Cardiac septum (tissue), 1 donor: ENCODE measurements around the gene PITRM1. TPM values are rescaled to one million over a fixed set of nuclear protein-coding genes. Genes with fewer than 3 reads are reported as not detected.
A peak's percentile ranks its signal among the peaks of the same experiment; 100 is the strongest.

Experiments used
- DNase-seq: peaks from one replicate; pipeline ENCODE4 v3.0.0-alpha.2; 2020; ENCODE audit warnings: low spot score
- intact Hi-C: fragments of 100-400 bp; cut with DNase I; formaldehyde crosslinking; loops from one replicate; pipeline ENCODE4 v1.14.0; 2022
- total RNA-seq: library from RNA; stranded (reverse); fragmentation: NEBNext Ultra II Directional; extraction: Animal tissue kit (Norgen Biotek cat#: 25700); gene quantifications from one replicate; pipeline ENCODE4 v1.2.1, GENCODE V29; 2021
- donor health status: DM: no; HTN: no; CAD: no.

PITRM1 gene
- total RNA-seq, 1 donor from 2014 or later: 85.3 TPM

DNA sequence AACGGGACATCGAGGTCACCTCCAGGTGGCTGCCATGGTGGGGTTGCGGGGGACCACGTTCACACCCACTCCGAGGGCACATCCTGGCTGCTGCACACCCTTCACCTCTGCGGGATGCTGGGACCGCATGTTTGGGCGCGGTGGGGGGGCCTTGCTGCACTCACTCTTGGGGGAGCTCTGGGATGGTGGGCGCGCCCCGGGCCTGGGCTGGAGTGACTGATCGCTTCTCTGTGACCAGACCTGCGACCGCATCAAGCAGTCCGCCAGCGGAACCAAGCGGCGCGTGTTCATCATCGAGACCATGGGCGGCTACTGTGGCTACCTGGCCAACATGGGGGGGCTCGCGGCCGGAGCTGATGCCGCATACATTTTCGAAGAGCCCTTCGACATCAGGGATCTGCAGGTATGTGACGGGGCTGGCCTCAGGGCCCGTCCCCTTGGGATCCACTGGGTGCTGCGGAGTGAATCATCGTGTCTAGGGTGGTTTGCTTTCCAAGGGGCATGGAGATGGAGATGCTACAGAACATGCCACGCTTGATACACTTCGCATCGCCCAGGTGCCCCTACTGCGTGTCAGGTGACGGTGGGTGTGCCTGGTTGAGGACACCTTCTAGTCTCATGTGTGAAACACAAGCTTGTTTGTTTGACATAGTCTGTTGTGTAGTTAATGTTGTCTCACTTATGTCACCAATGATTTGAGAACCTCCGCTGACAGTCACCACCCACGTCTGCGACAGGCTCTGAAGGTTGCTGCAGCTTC lies 42.8 kb downstream of the PITRM1 start:
- intact Hi-C loops: no loop called here
- DNase-seq: no peak

DNA sequence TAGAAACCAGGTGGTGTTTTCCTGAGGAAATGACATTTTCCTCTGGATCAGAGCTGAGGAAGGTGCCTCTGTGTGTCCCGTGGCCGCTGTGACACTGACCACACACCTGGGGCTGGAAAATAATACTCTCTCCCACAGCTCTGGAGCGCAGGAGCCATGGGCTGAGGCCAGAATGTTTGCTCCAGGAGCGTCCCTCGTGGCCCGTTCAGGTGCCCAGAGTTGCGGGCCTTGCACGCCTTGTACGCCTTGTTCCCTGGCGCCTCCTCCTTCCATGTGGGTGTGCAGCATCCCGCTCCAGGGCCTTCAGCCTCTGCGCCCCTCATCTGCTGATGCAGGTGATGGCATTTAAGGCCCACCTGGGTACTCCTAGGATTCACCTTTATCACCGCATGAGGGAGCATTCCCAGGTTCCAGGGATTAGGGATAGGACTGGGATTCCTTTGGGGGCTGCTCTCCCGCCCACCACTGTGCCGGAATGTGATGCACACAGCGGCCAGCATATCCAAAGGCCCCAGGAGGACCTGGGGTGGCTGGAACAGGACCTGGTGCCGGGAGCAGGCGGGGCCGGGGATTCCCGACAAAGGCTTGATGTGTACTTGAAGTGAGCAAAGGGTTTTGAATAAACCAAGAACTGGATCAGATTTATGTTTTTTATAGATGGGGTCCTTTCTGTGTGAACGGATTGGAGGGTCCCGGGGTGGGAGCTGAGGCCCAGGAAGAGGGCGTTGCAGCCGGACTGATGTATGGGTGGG lies 44.0 kb downstream of the PITRM1 start:
- DNase-seq: no peak
- intact Hi-C loops: no loop called here

DNA sequence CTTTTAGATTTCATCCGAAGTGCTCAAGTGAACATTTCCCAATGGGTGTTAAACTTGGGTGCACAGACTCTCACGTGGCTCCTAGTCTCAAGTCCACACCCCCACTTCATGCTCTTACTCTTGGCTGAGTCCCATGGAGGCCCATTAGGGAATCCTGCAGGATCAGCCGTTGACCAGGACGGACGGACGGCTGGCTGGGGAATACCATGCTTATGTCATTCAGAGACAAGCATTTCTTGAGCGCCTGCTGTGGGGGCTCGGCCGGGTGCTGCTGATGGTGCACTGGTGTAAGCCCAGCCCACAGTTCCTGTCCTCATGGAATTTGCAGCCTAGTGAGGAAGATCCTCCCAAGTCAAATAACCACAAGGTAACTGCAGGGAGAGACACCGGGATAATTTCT lies 44.7 kb downstream of the PITRM1 start:
- no peak for DNase-seq
- intact Hi-C loops: no loop called here

DNA sequence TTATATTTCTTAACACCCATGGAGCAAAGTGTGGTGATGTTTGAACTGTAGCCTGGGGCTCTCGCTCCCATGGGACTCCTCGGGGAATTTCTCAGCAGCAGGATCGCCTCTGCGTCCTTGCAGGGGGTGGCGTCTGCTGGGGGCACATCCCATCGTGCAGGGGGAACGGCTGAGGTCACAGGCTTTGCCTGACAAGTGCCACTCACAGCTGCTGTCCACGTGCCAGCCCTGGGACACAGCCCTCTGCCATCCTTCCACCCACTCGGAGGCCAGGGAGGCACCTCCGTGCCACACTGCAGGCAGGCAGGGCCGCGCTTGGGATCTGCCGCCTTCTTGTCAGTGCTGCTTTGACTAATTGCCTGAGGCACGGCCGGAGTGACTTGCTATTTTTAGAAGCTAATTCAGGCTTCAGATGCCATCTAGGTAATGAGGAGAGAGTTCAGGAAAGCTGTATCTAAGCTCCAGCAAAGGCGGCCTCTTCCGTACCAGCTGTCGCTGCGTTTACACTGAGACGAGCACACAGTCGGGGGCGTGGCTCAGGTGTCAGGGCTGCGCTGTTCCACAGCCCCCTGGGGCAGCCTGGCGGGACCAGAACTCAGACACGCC lies 45.7 kb downstream of the PITRM1 start:
- intact Hi-C loops: no loop called here
- peak; percentile 84 for DNase-seq

DNA sequence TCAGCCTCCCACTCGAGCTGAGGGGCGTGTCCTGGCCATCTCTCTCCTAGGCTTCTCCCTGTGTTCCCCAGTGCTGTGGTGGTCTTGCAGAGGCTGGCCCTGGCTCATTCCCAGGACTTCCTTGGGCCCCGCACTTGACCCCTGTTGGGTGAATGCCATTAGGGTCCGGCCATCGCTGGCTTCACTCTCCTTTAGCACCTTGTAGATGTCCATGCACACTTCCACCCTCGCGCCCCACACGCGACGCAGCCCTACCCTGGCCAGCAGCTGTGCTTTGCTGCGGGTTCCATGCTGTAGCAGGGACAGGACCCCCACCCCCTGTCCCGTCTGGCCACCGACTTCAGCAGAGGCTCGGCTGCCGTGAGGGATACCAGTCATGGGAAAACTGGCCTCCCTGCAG lies 46.3 kb downstream of the PITRM1 start:
- intact Hi-C loops: no loop called here
- no peak for DNase-seq

DNA sequence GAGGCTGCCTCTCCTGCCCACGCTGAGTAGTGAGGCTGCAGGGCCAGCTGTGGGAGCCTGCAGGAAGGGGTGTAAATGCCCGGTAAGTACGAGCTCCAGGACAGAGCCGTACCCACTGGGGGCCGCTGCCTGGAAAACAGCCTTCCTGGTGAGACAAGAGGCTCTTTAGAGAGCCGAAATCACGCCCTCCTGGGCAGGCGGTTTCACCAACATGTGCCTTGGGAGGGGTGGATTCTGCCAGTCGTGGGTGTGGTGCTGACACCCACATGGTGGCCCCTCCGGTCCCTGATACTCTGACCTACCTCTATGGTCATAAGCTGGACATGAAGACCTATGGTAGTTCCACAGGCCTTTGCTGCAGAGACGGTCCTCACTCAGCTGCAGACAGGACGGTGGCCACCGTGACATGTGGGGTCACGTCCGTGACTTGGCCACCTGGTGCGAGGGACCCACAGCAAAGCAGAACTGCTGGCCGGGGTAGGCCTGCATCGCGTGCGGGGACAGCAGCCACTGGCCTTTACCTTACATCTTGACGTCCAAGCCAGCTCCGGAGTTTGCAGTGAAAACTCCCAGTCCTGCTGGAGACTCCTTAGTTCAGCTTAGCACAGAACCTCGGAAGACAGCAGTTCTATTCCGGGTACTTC lies 46.9 kb downstream of the PITRM1 start:
- intact Hi-C loops: no loop called here
- DNase-seq: no peak

DNA sequence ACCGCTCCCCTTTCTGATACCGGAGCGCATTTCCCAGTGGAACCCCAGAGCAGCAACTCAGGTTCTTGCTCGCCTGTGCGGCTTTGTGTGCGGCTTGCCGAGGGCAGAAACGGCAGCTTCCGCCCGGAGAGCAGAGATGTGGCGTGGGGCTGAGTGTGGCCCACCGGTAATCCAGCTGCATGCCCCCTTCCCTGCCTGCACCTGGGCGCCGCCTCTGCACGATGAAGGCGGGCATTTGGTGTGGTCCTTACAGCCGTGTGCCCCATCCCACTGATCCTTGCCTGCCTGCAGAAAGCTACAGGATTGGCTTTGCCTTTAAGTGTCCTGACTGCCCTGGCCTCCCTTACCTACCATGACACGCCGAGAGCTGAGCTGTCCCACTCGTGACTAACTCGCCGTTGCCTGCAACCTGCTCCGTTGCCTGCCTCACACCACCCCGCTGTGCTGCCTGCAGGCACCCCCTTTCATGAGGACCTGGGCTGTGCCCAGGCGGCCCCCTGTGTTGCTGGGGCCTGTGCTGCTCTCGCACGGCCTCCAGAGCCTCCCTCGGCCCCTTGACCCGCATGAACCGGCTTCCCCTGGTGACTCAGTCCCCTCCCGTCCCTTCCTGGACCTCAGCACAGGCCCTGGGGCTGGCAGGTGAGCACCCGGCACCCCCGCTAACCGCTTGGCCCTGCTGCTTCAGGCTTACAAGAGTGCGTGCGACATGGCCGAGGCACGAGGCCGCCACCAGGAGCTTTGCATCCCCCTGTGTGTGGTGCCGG lies 48.0 kb downstream of the PITRM1 start:
- intact Hi-C loops: no loop called here
- no peak for DNase-seq

DNA sequence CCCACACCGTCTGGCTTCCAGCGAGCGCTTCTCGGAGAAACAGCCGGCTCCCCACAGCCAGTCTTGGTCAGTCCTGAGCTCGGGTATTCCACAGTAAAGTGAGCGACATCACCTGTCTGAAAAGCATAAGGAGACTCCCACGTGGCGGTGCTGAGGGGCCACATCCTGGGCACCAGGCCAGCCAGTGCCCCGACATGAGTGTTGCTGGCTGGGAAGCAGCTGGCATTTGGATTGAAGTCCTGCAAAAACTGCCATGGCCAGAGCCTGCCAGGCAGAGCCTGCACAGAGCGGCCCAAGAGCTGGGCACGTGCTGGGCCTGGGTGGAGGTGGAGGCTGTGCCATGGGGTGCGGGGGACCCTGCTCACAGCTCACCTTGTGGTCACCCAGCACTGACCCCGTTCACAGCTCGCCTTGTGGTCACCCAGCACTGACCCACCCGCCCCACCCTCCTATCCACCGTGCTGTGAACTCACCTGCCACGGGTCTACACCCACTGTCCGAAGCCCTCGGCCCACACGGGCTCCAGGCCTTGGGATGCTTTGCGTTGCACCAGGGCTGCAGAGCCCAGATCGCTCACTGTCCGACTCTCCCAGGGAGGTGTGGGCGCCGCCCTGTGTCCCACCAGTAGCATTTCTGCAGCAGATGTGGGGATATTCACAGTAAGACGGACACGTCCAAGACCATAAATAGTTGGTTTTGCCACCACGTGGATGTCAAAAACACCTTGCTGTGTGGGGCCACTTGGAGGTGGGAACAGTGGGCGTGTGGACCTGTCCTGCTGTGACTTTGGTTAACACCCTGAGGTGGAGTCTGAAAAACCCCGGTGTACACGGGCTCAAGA lies 48.8 kb downstream of the PITRM1 start:
- no peak for DNase-seq
- intact Hi-C loops: no loop called here

DNA sequence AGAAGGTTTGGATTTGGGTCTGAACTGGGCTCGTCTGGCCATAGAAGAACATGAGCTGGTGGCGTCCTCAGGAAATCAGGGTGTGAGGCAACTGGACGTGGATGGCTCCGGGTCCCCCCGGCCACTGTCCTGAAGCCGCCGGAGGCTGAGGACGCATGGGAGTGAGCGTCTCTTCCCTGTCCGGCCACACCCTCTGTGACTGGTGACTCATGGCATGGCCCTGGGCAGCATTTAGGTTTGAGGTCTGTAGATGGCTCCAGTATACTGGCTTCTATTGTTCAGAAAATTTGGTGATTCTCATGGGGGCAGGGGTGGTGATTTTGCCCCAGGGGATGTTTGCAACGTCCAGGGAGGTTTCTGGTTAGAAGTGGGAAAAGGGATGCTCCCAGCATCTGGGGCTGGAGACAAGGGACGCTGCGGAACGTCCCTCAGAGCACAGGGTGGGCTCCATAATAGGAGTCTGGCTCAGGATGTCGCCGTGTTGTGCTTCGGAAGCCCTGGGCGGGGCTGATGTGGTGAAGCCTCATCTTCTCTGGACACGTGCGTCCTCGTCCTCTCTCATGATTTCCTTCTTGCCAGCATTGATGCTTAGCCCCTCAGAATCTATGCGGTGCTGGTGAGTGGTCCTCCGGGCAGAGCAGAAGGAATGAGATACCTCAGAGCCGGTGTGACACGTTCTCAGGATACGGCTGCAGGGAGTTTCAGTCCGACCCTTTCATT lies 49.9 kb downstream of the PITRM1 start:
- intact Hi-C loops: no loop called here
- DNase-seq: no peak

DNA sequence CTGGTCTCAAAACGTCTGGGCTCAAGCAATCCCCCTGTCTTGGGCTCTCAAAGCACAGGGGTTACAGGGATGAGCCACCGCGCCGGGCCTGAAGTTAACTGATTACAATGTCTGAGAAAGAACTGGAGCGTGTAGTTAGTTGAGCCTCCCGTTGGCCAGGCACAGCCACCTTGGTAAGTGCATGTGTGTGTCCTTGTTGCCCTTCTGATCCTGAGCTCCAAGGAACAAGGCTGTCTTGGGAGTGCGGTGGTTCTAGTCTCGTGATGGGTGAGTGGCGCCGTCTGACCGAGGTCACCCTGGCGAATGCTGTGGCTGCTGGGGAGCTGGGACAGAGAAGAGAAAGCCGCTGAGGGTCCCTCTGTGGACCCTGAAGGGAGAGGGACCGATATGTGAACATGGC lies 50.5 kb downstream of the PITRM1 start:
- no peak for DNase-seq

DNA sequence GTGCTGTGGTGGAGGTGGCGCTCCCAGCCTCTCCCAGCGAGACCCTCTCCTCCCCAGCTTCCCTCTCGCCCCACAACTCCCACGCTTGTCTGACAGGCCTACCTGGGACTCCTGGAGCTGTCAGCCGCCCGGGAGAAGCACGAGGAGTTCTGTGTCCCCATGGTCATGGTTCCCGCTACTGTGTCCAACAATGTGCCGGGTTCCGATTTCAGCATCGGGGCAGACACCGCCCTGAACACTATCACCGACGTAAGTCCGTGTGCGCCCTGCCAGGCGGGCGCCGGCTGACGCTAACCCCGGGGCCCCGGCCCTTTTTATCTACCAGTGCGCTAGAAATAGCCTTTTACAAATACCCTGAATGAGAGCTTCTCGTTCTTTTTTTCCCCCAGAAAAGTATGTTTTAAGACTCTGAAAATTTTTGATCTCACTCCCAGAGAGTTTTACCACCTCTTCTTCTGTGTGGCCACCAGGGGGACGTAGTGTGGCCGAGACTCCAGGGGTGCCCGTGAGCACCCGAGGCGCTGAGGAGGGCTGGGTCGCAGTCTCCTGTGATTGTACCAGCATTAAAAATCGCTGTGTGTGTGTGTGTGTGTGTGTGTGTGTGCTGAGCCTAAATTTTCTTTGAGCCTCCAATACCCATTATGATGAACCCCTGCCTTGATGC lies 52.7 kb downstream of the PITRM1 start:
- intact Hi-C loops: no loop called here

More for the DNA sequence above, 50.5 kb downstream of the PITRM1 start:
- intact Hi-C loops: no loop called here

DNA sequence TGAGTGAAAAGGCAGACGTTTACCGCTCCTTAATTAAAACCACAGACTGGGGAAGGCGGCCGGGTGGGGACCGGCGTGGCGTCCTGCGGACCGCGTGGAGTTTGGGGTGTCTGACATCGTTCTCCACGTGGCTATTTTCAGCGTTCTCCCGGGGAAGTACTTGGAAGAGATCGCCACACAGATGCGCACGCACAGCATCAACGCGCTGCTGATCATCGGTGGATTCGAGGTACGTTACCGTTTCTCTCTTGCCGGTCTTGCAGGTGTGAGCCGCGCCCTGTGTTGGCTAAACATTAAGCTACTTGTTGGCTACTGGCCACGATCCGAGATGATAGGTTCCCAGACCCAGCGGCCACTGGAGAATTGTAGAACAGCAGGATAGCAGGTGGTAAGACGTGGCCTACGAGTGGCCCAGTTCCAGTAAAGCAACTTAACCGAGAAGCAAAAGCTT lies 53.9 kb downstream of the PITRM1 start:
- DNase-seq: no peak
- intact Hi-C loops: no loop called here

More for the DNA sequence above, 52.7 kb downstream of the PITRM1 start:
- no peak for DNase-seq

DNA sequence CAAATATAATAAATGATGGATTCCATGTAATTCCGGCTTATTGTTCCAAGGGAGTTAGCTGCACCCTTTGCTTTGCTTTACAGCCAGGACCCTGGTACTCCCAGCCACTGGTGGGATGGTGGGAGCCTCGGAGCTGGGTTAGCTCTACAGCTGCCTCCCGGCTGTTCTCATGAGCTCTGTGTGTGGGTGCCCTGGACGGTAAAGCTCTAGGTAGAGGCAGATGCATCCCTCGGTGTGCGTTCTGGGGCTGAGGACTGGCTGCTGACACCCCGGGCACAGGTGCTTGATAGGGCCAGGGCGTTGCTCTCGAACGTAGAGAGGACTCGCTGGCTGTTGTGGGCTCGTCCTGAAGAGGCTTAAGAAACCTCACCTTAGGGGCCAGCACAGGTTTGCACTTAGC lies 55.1 kb downstream of the PITRM1 start:
- DNase-seq: no peak

DNA sequence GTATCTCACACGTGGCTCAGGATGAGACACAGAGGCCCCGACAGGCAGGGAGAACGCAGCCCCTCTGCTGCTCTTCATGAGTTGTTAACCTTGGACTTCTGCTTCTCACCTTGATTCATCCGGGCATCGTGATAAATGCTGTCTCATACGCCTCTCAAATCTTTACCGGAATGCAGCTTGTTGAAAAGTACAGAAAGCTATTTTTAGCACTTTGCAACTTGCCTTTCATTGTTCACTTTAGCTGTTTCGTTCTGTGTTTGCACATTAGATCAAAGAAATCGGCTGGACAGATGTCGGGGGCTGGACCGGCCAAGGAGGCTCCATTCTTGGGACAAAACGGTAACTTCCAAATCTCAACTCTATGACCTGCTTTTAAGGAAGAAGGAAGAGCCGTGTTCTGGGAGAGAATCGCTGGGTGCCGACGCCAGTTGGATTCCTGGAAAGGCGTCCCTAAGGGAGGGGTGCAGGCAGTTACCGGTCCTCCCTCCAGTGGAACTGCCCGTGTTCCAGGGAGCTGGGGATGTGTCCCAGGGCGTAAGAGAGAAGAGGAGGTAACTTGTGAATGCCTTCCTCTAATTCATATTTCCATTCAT lies 56.0 kb downstream of the PITRM1 start:
- DNase-seq: no peak
- intact Hi-C loops: no loop called here

More for the DNA sequence above, 55.1 kb downstream of the PITRM1 start:
- intact Hi-C loops: no loop called here

DNA sequence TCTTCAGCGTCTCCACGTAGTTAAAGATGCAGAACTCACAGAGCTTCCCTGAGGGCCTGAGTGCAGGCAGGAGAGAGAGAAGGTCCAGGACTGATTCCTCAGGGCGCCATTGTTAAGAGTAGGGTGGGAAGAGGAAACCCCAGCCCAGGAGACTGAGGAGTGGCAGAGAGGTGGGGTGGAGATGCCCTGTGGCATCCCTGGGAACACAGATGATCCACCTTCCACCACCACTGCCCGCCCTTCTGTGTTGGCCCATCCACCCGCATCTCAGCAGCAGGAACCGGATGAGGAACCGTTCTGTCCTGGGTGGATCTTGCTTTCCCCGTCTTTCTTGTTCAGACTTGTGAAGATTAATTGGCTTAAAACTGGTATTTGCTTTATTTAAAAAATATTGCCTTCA lies 56.9 kb downstream of the PITRM1 start:
- DNase-seq: no peak

DNA sequence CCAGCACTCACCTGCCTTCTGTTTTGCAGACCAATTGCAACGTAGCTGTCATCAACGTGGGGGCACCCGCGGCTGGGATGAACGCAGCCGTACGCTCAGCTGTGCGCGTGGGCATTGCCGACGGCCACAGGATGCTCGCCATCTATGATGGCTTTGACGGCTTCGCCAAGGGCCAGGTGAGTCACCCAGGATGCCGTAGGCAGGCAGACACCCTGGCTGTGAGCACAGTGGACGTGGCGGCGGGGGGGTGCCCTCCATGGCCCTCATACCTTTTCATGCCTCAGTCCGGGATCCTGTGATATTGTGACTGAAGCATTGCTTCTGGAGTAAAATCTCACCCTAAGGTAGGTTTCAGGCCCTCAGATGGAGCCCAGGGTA lies 59.2 kb downstream of the PITRM1 start:
- DNase-seq: no peak
- intact Hi-C loops: no loop called here

More for the DNA sequence above, 56.9 kb downstream of the PITRM1 start:
- intact Hi-C loops: no loop called here

DNA sequence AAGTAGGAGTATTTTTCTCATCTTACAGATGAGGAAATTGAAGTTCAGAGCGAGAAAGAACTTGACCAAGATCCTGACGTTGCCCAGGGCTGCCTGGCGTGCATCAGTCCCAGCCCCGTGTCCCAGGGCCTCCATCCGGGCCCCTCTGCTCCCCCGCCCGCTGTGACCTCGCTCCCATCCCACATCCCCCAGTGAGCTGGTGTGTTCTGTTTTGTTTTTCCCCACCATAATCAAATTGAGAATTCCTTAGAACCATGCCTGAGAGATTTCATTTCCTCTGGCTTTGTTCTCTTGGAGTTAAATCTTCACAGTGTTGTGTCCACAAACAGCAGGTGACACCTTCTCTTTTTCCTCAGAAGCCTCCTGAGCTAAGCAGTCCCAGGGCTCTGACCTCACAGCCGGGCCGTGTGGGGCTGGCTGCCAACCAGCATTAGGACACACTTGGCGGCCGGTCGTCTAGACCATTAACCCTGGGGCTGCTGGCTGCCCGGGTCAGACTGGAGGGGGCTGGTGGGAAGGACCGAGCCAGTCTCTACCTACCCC lies 60.9 kb downstream of the PITRM1 start:
- no peak for DNase-seq
- intact Hi-C loops: no loop called here
